SK-N-SH treated with all-trans-retinoic acid at 6 μM for 48 hours (cell line): ENCODE results near the gene MAP3K10.

Experiments used
- ARNTL ChIP-seq: fragments of 450-650 bp; formaldehyde crosslinking; IDR thresholded peaks from 2 replicates; pipeline ENCODE4 v1.5.0; 2020; ENCODE audit warnings: low read depth, mild to moderate bottlenecking, moderate library complexity, borderline replicate concordance
- BACH2 ChIP-seq: fragments of 250-450 bp; sonication (Bioruptor Pico); IDR thresholded peaks from 2 replicates; pipeline ENCODE4 v1.9.0; 2021; ENCODE audit warnings: mild to moderate bottlenecking, borderline replicate concordance
- ESRRG ChIP-seq: fragments of 250-450 bp; sonication (Bioruptor Pico); IDR thresholded peaks from 2 replicates; pipeline ENCODE4 v1.6.1; 2021; ENCODE audit warnings: mild to moderate bottlenecking
- GLIS3 ChIP-seq: fragments of 250-450 bp; sonication (Bioruptor Pico); IDR thresholded peaks from 2 replicates; pipeline ENCODE4 v1.5.0; 2020; ENCODE audit warnings: mild to moderate bottlenecking, moderate library complexity
- OSR1 ChIP-seq: fragments of 250-450 bp; sonication (Bioruptor Pico); IDR thresholded peaks from 2 replicates; pipeline ENCODE4 v1.8.0; 2022; ENCODE audit warnings: moderate library complexity, mild to moderate bottlenecking, inconsistent platforms
- RARB ChIP-seq: fragments of 250-450 bp; sonication (Bioruptor Pico); IDR thresholded peaks from 2 replicates; pipeline ENCODE4 v1.8.0; 2021; ENCODE audit warnings: mild to moderate bottlenecking, moderate library complexity
- ZC3H10 ChIP-seq: fragments of 250-450 bp; sonication (Bioruptor Pico); IDR thresholded peaks from 2 replicates; pipeline ENCODE4 v1.5.1; 2021; ENCODE audit warnings: mild to moderate bottlenecking, moderate library complexity
- ZFP3 ChIP-seq: fragments of 250-450 bp; sonication (Bioruptor Pico); IDR thresholded peaks from 2 replicates; pipeline ENCODE4 v1.5.0; 2020; ENCODE audit warnings: mild to moderate bottlenecking, moderate library complexity
- ZNF70 ChIP-seq: fragments of 450-650 bp; formaldehyde crosslinking; IDR thresholded peaks from 2 replicates; pipeline ENCODE4 v1.5.0; 2020; ENCODE audit warnings: mild to moderate bottlenecking, moderate library complexity
- TF ChIP-seq, protein P1 (sequence below): fragments of 250-450 bp; sonication (Bioruptor Pico); IDR thresholded peaks from 2 replicates; pipeline ENCODE4 v1.8.0; 2020; ENCODE audit warnings: mild to moderate bottlenecking, moderate library complexity, borderline replicate concordance
- TF ChIP-seq, protein P2 (sequence below): fragments of 250-450 bp; sonication (Bioruptor Pico); IDR thresholded peaks from 2 replicates; pipeline ENCODE4 v1.5.1; 2021; ENCODE audit warnings: mild to moderate bottlenecking, moderate library complexity
- TF ChIP-seq, protein P3 (sequence below): fragments of 250-450 bp; sonication (Bioruptor Pico); IDR thresholded peaks from 2 replicates; pipeline ENCODE4 v1.5.1; 2020; ENCODE audit warnings: low read depth, mild to moderate bottlenecking, moderate library complexity

DNA sequence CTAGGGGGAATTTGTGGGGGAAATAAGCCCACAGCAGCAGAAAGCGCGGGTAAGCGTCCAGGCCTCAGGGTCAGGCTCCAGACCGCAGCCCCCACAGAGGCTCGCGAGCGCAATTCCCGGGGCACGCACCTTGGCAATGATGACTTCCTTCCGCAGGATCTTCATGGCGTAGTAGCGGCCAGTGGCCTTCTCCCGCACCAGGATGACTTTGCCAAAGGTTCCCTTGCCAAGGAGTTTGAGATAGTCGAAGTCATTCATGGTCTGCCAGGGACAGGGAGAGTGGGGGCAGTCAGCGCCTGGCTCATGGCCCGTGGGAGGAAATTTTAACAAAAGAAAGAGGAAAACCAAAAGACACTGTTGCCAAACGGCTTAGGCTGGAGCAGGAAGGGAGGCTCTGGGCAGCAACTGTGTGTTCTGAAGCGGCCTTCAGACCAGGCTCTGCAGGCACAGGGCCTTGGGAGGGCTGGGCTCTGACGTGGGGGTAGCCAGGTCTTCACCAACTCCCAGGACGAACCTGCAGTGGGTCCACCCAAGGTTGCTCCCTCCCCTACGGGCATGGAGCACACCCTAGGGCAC, 50.7 kb downstream of the MAP3K10 start:
- TF ChIP-seq ZNF70 (CRISPR knock-in tag) = no peak
- no peak for TF ChIP-seq ZFP3 (CRISPR knock-in tag)
- TF ChIP-seq, protein P1, sequence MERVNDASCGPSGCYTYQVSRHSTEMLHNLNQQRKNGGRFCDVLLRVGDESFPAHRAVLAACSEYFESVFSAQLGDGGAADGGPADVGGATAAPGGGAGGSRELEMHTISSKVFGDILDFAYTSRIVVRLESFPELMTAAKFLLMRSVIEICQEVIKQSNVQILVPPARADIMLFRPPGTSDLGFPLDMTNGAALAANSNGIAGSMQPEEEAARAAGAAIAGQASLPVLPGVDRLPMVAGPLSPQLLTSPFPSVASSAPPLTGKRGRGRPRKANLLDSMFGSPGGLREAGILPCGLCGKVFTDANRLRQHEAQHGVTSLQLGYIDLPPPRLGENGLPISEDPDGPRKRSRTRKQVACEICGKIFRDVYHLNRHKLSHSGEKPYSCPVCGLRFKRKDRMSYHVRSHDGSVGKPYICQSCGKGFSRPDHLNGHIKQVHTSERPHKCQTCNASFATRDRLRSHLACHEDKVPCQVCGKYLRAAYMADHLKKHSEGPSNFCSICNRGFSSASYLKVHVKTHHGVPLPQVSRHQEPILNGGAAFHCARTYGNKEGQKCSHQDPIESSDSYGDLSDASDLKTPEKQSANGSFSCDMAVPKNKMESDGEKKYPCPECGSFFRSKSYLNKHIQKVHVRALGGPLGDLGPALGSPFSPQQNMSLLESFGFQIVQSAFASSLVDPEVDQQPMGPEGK (CRISPR knock-in tag) = no peak
- TF ChIP-seq OSR1 (CRISPR knock-in tag) = no peak
- TF ChIP-seq BACH2 (CRISPR knock-in tag) = no peak
- TF ChIP-seq ESRRG (CRISPR knock-in tag) = no peak
- TF ChIP-seq, protein P2, sequence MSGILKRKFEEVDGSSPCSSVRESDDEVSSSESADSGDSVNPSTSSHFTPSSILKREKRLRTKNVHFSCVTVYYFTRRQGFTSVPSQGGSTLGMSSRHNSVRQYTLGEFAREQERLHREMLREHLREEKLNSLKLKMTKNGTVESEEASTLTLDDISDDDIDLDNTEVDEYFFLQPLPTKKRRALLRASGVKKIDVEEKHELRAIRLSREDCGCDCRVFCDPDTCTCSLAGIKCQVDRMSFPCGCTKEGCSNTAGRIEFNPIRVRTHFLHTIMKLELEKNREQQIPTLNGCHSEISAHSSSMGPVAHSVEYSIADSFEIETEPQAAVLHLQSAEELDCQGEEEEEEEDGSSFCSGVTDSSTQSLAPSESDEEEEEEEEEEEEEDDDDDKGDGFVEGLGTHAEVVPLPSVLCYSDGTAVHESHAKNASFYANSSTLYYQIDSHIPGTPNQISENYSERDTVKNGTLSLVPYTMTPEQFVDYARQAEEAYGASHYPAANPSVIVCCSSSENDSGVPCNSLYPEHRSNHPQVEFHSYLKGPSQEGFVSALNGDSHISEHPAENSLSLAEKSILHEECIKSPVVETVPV (CRISPR knock-in tag) = no peak
- TF ChIP-seq GLIS3 (CRISPR knock-in tag) = no peak
- TF ChIP-seq RARB (CRISPR knock-in tag) = no peak
- TF ChIP-seq, protein P3, sequence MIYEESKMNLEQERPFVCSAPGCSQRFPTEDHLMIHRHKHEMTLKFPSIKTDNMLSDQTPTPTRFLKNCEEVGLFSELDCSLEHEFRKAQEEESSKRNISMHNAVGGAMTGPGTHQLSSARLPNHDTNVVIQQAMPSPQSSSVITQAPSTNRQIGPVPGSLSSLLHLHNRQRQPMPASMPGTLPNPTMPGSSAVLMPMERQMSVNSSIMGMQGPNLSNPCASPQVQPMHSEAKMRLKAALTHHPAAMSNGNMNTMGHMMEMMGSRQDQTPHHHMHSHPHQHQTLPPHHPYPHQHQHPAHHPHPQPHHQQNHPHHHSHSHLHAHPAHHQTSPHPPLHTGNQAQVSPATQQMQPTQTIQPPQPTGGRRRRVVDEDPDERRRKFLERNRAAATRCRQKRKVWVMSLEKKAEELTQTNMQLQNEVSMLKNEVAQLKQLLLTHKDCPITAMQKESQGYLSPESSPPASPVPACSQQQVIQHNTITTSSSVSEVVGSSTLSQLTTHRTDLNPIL (CRISPR knock-in tag) = no peak
- no peak for TF ChIP-seq ZC3H10 (CRISPR knock-in tag)
- no peak for TF ChIP-seq ARNTL (CRISPR knock-in tag)
